AG09319 (cell line): ENCODE measurements around the gene SMYD3.

Experiments
- DNase-seq: peaks from one replicate; pipeline ENCODE4 v3.0.0-alpha.2; 2010; ENCODE audit warnings: low read depth; ENCODE audit errors: extremely low read depth
- TF ChIP-seq, protein P1 (sequence below): IDR thresholded peaks from 2 replicates; pipeline ENCODE4 v1.5.1; 2011; ENCODE audit warnings: low read depth, mild to moderate bottlenecking, inconsistent platforms, low read length, moderate library complexity

Gene SMYD3

DNA sequence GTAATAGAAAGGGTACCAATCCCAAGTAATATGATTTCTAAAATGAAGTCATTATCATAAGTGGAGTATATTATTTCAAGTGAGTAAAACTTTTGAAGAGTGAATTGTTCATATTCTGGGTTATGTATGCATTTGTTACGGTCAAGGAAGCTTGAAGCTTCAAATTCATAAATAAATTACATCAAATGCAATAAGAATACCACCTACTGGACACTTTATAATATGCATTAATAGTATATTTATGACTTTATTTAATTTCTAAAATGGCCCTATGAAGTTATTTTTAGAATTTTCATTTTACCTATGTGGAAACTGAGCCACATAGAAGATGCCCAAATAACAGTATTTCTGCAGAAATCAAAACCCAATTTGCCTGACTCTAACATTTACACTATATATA, 260.6 kb downstream of the SMYD3 start:
- TF ChIP-seq, protein P1, sequence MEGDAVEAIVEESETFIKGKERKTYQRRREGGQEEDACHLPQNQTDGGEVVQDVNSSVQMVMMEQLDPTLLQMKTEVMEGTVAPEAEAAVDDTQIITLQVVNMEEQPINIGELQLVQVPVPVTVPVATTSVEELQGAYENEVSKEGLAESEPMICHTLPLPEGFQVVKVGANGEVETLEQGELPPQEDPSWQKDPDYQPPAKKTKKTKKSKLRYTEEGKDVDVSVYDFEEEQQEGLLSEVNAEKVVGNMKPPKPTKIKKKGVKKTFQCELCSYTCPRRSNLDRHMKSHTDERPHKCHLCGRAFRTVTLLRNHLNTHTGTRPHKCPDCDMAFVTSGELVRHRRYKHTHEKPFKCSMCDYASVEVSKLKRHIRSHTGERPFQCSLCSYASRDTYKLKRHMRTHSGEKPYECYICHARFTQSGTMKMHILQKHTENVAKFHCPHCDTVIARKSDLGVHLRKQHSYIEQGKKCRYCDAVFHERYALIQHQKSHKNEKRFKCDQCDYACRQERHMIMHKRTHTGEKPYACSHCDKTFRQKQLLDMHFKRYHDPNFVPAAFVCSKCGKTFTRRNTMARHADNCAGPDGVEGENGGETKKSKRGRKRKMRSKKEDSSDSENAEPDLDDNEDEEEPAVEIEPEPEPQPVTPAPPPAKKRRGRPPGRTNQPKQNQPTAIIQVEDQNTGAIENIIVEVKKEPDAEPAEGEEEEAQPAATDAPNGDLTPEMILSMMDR = no peak
- no peak for DNase-seq

DNA sequence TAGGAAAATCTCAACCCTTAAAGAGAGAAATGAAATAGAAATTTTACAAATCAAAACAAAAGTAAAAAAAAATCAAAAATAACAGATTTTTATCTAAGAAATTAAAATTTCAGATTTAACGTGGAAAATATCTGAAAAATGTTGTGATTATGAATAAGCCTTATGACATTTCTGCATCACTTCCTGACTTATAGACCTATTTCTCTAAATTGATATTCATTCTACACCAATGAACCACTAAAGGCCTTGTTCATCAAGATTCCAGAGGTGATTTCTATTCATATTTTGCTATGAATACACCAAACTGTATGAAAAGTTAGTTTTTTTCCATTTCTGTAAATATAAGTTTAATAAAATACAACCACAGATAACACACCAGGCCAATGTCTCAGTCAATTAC, 261.5 kb downstream of the SMYD3 start:
- TF ChIP-seq, protein P1 = no peak
- DNase-seq = no peak

DNA sequence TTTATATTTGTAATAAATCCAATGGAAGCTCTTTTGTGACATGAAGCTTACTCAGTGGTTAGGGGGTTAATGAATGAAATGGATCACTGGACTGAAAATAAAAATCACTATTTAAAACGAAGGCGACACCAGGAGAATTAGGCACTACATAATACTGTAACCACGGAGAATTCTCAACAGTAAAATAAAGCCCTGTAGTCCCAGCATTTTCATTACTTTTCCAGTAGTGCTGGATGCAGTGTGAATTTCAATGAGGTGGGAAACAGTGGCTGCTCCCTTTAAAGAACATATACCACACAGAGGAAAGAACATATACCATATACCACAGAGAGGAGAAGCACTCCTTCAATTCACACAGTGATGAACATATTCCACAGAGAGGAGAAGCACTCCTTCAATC, 275.0 kb downstream of the SMYD3 start:
- TF ChIP-seq, protein P1 = no peak
- DNase-seq = no peak

DNA sequence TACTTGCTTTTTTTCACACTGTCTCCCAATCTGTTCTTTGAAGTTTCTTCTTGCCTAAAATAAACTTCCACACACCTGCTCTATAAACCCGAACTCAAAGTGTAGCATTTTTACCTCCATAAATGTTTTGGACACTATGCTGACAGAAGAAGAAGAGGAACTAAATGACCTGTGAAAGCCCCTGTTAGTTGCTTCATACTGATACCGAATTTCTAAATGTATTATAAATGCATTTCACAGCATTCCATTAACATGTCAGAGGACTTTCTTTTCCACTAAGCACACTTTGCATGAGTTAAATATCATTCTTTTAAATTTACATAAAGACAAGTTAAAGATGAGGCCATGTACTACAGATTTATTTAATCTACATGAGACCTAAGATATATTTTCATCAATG, 281.0 kb downstream of the SMYD3 start:
- TF ChIP-seq, protein P1 = no peak
- no peak for DNase-seq

DNA sequence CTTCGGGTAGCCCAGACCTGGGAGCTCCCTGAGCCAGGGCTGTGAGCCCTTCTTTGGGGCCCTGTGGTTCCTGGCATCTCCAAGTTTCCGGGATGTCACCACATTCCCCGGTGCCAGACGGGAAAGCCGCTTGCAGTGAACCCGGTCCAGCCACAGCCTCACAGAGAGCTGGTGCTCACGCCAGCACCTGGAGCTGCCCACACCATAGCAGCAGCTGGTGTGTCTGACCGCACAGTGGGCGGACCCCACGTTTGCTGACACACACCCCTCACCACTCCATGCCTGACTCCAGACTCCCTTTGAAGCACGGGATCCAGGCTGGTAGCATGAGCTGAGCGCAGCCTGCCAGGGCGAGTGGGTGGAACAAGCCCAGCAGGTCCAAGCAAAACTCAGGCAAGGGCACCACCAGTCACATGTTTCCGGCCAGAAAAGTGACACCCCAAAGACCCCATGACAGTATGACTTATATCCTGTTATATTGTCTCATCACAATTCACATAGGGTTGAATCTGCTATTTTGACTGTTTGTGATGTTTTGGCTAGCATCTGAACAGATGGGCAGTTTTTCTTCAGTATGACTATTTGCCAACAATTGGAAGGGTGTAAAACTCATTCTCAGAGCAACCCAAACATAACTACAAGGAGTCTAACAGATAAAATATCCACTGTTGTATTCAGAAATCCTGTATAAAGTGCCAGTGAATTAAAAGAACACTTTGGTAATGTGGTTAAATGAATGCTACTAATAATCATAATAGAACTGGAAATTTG, 285.4 kb downstream of the SMYD3 start:
- no peak for DNase-seq
- TF ChIP-seq, protein P1 = no peak

DNA sequence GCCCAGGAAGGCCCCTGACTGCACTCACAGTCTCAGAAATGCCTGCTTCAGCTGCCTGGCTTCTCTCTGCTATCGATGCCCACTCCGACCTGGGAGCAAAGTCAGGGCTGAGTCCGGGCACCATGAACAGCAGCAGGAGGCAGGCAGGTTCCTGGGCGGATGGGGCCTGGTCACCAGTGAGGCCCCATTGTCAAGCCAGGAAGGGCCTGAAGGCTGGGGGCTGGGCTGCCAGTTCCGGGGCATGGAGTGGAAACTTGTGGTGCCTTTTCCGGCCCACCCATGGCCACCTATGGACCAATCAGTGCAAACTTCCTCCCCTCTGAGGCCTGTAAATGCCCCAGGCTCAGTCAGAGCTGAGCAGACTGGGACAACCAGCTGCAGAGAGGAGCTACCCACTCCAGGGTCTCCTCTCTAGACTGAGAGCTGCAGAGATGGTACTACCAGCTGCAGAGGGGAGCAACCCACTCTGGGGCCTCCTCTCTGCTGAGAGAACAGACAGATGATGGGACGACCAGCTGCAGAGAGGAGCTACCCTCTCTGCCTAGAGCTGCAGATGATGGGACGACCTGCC, 286.5 kb downstream of the SMYD3 start:
- no peak for DNase-seq
- TF ChIP-seq, protein P1 = no peak

DNA sequence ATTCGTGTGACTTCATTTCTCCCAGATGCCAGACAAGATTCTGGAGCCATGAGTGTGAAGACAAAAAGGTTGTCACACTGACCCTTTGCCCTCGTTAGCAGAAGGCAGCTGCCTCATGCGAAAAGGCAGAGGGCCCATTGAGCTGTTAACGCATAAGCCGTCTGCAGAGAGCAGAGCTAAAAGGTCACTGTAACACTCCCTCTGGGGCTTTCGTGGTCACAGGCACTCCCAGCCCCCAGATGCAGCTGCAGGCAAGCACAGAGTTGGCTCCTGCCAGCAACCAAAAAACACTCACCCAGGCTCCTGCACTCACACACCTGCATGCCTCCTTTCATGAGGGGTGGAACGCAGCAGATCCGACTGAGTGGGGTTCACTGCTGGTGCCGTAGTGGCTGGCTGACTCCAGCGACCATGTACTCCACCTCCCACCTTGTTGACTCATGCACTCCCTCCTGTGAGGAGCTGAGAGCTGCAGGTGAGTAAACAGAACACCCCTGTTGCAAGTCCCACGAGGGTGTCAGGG, 287.5 kb downstream of the SMYD3 start:
- no peak for DNase-seq
- TF ChIP-seq, protein P1 = no peak
